Stimulated activated CD4-positive, alpha-beta T cell treated with anti-CD3 and anti-CD28 coated beads, Interleukin-4, amount 100 ng/mL, for 1 hour (primary cell): ENCODE results near the gene FAM210A.
"Not testable (repeated sequence)": the region's sequence is repeated elsewhere in the genome, so short reads cannot be mapped to it uniquely, and the experiment has no call there.

Experiments used
- DNase-seq: peaks from one replicate; pipeline ENCODE4 v3.0.0-alpha.2; 2020

The FAM210A gene

GRCh38 chr18:13700153-13700552 lies 26.2 kb downstream of the FAM210A start:
- DNase-seq = no peak

- DNase-seq = no peak
Observed at GRCh38 chr18:13696961-13697360, 29.4 kb downstream of the FAM210A start.

- DNase-seq = not testable (repeated sequence)
Observed at GRCh38 chr18:13695337-13695736, 31.0 kb downstream of the FAM210A start.

- not testable (repeated sequence) for DNase-seq
Observed at GRCh38 chr18:13690060-13690459, 36.3 kb downstream of the FAM210A start.

- DNase-seq = no peak
Observed at GRCh38 chr18:13688191-13689136, 37.9 kb downstream of the FAM210A start.

- no peak for DNase-seq
Observed at GRCh38 chr18:13684546-13684945, 41.8 kb downstream of the FAM210A start.

- no peak for DNase-seq
Observed at GRCh38 chr18:13681701-13682100, 44.7 kb downstream of the FAM210A start.

- peak; percentile 5 for DNase-seq
Observed at GRCh38 chr18:13680612-13681011, 45.7 kb downstream of the FAM210A start.

GRCh38 chr18:13677350-13677749 lies 49.0 kb downstream of the FAM210A start:
- DNase-seq = not testable (repeated sequence)

GRCh38 chr18:13676471-13676870 lies 49.9 kb downstream of the FAM210A start:
- DNase-seq = no peak

- no peak for DNase-seq
Observed at GRCh38 chr18:13672657-13673056, 53.7 kb downstream of the FAM210A start.

GRCh38 chr18:13661779-13662256 lies 64.5 kb downstream of the FAM210A start:
- no peak for DNase-seq

- DNase-seq = no peak
Observed at GRCh38 chr18:13661051-13661778, 65.1 kb downstream of the FAM210A start.

GRCh38 chr18:13660510-13660909 lies 65.8 kb downstream of the FAM210A start:
- DNase-seq = no peak

GRCh38 chr18:13658436-13659204 lies 67.7 kb downstream of the FAM210A start:
- no peak for DNase-seq

GRCh38 chr18:13657974-13658373 lies 68.4 kb downstream of the FAM210A start:
- no peak for DNase-seq

GRCh38 chr18:13653746-13654433 lies 72.5 kb downstream of the FAM210A start:
- no peak for DNase-seq

GRCh38 chr18:13649397-13650390 lies 76.7 kb downstream of the FAM210A start:
- no peak for DNase-seq

GRCh38 chr18:13647761-13648160 lies 78.6 kb downstream of the FAM210A start:
- no peak for DNase-seq

GRCh38 chr18:13646633-13647032 lies 79.7 kb downstream of the FAM210A start:
- DNase-seq = no peak

- no peak for DNase-seq
Observed at GRCh38 chr18:13645093-13645492, 81.3 kb downstream of the FAM210A start.
